CD4-positive, alpha-beta T cell treated with Interleukin-17A for 1 hour (primary cell): Measurements from ENCODE around the gene OR8D1.
"Not testable (repeated sequence)": the region's sequence is repeated elsewhere in the genome, so short reads cannot be mapped to it uniquely, and the experiment has no call there.

Source experiments
- DNase-seq: peaks from one replicate; pipeline ENCODE4 v3.0.0-alpha.2; 2020

OR8D1 gene

GRCh38 chr11:124278261-124278660 lies 35.5 kb downstream of the OR8D1 start:
- DNase-seq: no peak

- DNase-seq: no peak
These were observed 35.9 kb downstream of the OR8D1 start for GRCh38 chr11:124277804-124278203.

GRCh38 chr11:124277207-124277606 lies 36.5 kb downstream of the OR8D1 start:
- no peak for DNase-seq

GRCh38 chr11:124276081-124276480 lies 37.7 kb downstream of the OR8D1 start:
- DNase-seq: no peak

- DNase-seq: no peak
These were observed 39.7 kb downstream of the OR8D1 start for GRCh38 chr11:124274000-124274399.

GRCh38 chr11:124270886-124271285 lies 42.9 kb downstream of the OR8D1 start:
- not testable (repeated sequence) for DNase-seq

GRCh38 chr11:124265041-124265440 lies 48.7 kb downstream of the OR8D1 start:
- not testable (repeated sequence) for DNase-seq

GRCh38 chr11:124256076-124256475 lies 57.7 kb downstream of the OR8D1 start, which contains the start of gene OR8G5:
TSS of gene OR8G5 (plus strand) at chr11:124256376. CDS start at chr11:124264932, 8,556 bp downstream.
- DNase-seq: no peak
